HL-60 (cell line): ENCODE data around the gene FBXL20.

Source experiments
- CTCF ChIP-seq: IDR thresholded peaks from one replicate; pipeline ENCODE4 v1.5.1; 2011; ENCODE audit warnings: low read length, control low read depth, inconsistent platforms; ENCODE audit not compliant: insufficient read depth
- REST ChIP-seq: IDR thresholded peaks from 2 replicates; pipeline ENCODE4 v1.6.1; 2012; ENCODE audit warnings: low read depth; ENCODE audit not compliant: insufficient replicate concordance

DNA sequence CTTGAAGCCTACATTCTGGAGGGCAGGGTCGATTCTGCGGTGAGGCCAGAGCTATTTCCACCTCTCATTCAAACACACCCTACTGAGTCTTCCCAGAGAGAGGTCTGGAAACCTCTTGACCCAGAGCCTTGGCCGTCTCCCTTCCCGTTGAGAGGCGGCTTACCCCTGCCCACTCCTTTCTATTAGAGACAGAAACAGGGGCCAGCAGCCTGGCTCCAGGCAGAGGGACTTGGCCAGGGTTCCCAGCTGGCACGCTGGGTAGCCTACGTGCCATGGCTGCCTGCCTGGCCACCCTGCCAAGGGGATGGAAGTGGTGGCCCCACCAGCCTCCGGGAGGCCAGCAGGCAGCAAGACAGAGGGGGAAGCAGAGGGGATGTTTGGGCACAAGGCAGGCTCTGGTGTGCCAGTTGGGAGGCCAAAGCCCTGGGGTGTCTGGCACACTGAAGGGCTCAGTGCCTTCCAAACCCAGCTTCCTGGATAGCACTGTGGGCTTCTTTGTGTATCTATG lies 181.7 kb downstream of the FBXL20 start:
- TF ChIP-seq CTCF (no peak), REST (no peak)
